Activated CD4-positive, CD25-positive, alpha-beta regulatory T cell treated with anti-CD3 and anti-CD28 coated beads, Interleukin-2, amount 50 U/mL, for 16 hours (primary cell): Measurements from ENCODE around the gene NEK5.

Experiments used
- DNase-seq: peaks from one replicate; pipeline ENCODE4 v3.0.0-alpha.2; 2020; ENCODE audit warnings: low read depth, low spot score

The NEK5 gene

GRCh38 chr13:52010890-52011631, 117.8 kb downstream of the NEK5 start, which contains the start of gene ATP7B:
Gene ATP7B (minus strand): TSS chr13:52011450. CDS start chr13:52011337, 113 bp downstream.
- DNase-seq, result no peak

DNA sequence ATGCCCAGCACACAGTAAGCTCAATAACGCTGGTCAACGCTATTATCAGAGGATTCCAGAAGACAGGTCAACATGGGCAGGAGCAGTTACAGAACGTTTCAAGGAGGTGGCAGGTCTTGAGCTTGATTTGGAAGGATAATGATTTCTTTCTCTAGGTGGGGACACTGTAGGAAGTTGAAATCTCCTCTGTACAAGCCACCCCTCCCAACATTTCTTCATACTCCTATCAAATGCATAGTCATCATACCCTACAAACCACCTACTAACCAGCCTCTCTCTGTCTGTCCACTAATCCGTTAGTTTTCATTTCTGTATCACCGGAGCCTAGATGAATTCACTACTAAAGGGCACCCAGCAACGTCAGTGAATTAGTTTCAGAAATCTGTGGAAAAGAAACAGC, 118.9 kb downstream of the NEK5 start:
- no peak for DNase-seq

GRCh38 chr13:52006523-52007245, 122.2 kb downstream of the NEK5 start:
- no peak for DNase-seq

DNA sequence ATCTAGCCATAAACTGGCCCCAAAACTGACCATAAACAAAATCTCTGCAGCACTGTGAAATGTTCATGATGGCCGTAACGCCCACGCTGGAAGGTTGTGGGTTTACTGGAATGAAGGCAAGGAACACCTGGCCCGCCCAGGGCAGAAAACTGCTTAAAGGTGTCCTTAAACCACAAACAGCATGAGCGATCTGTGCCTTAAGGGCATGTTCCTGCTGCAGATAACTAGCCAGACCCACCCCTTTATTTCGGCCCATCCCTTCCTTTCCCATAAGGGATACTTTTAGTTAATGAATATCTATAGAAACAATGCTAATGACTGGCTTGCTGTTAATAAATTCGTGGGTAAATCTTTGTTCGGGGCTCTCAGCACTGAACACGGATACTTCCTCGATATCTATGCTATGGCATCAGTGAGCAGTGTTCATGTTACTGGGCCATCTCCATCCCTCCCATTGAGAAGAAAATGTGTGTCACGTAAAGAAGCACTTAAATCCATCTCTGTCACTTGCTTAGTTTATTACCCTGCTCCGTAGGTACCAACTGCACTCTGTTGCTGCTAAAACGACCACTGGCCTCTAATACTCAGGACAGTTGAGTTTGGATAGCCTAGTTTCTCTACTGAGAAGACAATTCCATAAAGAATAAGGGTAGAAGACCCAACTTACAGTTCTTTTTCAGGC, 122.9 kb downstream of the NEK5 start:
- no peak for DNase-seq

GRCh38 chr13:52004511-52005170, 124.2 kb downstream of the NEK5 start:
- no peak for DNase-seq

- no peak for DNase-seq
These were observed 125.3 kb downstream of the NEK5 start for GRCh38 chr13:52003541-52003940.

DNA sequence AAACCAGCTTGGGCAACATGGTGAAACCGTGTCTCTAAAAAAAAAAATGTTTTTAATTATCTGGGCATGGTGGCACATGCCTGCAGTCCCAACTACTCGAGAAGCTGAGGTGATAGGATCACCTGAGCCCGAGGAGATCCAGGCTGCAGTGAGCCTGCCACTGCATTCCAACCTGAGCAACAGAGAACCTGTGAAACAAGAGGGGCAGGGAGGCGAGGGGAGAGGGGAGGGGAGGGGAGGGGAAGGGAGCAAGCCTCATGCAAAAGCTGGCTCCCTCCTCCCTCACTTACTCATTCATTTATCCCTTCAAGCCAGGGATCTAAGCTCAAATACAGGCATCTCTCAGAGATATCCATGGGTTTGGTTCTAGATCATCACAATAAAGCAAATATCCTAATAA, 126.5 kb downstream of the NEK5 start:
- no peak for DNase-seq

DNA sequence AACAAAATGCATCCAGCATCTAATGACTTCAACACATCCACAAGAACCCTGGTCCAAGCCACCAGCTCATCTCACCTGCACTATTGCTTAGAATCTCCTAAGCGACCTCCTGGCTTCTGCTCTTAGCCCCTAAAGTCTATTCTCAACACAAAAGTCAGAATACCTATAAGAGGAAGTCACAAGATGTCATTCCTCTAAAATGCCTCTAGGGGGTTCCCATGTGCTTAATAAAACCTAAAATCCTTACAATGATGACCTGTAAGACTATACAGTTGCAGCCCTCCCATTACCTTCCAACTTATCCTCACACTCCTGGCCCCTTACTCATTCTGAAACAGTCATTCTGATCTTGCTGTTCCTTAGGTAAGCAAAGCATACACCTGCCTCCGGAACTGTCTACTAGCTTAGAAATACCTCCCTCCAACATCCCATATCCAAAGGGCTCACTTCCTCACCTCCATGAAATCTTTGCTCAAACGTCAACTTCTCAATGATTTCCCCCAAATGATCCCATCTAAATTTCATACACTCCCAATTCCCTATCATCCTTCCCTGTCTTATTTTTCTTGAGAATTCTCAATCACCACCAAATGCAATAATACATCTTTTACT, 127.6 kb downstream of the NEK5 start:
- DNase-seq, result no peak

GRCh38 chr13:51999921-52000320, 129.0 kb downstream of the NEK5 start:
- no peak for DNase-seq

DNA sequence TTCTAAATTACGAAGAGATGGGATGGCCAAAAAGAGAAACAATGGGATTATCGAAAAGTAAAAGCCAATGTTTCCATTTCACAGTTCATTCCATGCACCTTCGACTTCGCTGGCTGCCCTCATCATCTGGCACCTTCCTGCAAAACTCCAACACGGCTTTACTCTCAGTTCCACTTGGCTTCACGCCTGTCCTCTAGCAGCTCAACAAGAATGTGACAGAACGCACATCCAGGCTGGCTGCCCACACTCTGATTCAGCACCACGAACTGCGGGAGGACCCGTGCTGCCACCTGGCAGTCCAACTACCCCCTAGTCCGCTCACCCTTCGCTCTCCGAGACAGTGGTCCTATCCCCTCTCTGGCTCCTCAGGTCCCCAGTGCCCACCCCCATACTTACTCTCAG, 129.4 kb downstream of the NEK5 start:
- DNase-seq, result no peak

GRCh38 chr13:51998723-51999509, 130.0 kb downstream of the NEK5 start:
- DNase-seq, result no peak

DNA sequence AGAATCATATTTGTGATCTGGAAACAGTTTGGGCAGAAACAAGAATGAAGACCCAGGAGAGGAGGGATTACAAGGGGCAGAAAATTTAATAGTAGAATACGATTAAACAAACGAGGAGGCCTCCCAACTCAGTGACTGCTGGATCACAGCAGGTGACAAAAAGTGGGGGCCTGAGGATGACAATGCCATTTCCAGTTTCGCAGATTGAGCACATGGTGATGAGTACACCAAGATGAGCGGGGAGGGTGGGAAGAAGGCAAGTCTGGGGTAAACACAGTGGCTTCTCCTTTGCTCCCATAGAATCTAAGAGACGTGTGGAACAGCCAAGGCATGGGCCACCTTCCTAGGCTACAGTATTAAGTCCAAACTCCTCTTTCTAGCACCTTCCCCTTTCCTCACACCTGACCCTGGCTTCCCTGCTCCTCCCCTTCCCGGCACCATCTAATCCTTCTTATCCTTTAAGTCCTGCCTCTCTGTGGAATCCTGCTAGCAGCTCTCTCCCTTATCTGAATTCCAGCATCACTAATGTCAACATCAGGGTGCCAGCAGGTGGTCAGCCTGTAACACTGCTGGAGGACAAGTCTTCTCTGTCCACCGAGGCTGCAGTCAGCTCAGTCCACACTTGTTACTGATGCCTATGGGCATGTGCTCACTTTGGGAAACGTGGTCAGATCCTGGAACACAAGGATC, 131.1 kb downstream of the NEK5 start:
- no peak for DNase-seq

DNA sequence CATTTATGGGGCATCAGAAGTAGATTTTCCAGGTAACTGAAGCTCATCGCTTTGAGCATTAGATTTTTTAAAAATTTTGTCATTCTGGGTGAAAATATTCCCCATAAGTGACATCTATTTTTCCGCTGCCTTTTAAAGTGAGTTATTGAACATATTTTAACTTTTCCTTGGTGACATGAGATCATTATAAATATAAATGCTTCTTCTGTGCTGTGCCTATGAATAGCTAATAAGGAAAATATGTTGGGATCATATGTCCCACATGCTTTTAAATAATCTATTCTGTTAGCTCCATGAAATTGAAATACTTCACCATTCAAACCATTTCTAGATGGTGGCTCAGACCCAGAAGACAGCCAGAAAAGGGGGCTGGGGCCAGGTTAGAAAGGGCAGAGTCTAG, 131.7 kb downstream of the NEK5 start:
- DNase-seq, result no peak

DNA sequence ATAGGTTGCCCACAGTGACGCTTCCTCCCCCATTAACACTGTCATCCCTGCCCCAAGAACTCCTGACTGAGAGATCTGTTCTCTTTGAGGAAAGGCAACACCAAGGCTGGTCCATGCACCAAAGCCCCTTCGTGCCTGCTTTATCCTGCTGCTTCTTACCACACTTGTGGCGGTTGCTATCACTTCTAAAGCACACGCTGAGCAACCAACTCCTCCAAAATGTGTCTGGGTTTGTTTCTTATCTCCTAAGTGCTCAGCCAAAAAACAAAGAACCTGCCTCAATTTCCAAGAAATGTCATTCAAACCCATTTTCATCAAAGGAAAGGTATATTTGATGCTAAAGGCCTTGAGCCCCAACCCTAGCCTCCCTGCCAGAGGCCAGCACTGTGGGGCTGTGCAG, 132.2 kb downstream of the NEK5 start:
- no peak for DNase-seq

- no peak for DNase-seq
These were observed 133.0 kb downstream of the NEK5 start for GRCh38 chr13:51995677-51996551.

DNA sequence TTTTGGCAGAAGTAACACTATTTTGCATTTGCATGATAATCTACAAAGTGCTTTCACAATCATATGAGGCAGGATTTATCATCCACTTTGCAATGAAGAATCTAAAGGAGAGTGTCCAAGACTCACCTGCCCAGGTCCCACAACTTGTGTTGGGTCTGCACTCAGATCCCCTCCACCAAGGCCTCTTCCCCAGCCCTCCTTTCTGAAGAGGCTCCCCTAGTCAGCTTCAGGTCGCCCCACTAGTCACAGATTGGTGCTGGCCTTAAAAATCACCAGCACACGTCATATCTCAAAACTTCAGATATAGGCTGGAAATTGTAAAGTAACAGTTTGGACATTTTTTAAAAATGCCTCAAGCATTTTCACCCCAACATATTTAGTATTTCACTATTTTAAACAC, 135.2 kb downstream of the NEK5 start:
- DNase-seq, result no peak

DNA sequence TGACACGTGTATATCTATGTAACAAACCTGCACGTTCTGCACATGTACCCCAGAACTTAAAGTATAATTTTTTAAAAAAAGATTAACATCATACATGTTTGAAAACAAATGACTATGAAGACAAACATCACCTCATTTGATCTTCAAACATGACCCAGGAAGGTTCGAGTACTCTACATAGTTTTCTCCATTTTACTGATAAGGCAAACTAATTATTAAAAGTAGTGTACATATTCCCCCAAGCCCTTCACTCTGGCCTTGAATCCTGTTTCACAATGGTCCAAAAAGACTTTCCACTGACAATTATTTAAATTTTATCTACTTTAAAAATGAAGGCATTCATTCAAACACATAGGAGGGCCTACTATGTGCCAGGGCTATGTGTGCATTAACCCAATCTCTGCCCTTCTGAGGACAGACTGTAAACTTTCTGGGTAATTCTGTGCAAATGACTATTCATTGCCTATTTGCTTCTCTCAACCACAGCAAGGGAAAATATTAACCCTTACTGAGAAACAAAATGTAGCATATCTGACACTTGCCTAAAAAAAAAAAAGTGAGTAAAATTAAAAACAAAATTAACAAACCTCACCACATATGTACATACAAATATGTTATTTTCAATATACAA, 139.8 kb downstream of the NEK5 start:
- DNase-seq, result no peak
